ENCODE measurements around the gene TMPRSS4.

The TMPRSS4 gene

GRCh38 chr11:118133816-118134215, 56.9 kb downstream of the TMPRSS4 start:
- DNase-seq, result no peak
- no peak overlapping the region for H3K27ac ChIP-seq (ENCODE audit: insufficient read depth, low read length, poor library complexity, severe bottlenecking)
- H3K9me3 ChIP-seq (ENCODE audit: control insufficient read depth, low read length), result no peaks in the 10 kb centered on the region
- H3K27me3 ChIP-seq (replicated peaks; ENCODE audit: control insufficient read depth, insufficient read depth, low read length, poor library complexity, severe bottlenecking), result peaks cover 9% of the 10 kb centered on the region
- no peaks in the 10 kb centered on the region for H3K36me3 ChIP-seq (ENCODE audit: control insufficient read depth, insufficient read depth, low read length)
- no peaks in the 10 kb centered on the region for H3K4me1 ChIP-seq (ENCODE audit: control insufficient read depth, insufficient read depth, low read length, poor library complexity, severe bottlenecking)
- no peak overlapping the region for H3K4me3 ChIP-seq (ENCODE audit: insufficient read depth, low read depth, low read length, poor library complexity, severe bottlenecking)

- Histone ChIP-seq H3K4me1 (ENCODE audit: control insufficient read depth, insufficient read depth, low read length, poor library complexity, severe bottlenecking) (no peaks in the 10 kb centered on the region), H3K9me3 (ENCODE audit: control insufficient read depth, low read length) (no peaks in the 10 kb centered on the region), H3K4me3 (ENCODE audit: insufficient read depth, low read depth, low read length, poor library complexity, severe bottlenecking) (no peak overlapping the region), H3K36me3 (ENCODE audit: control insufficient read depth, insufficient read depth, low read length) (no peaks in the 10 kb centered on the region), H3K27me3 (replicated peaks; ENCODE audit: control insufficient read depth, insufficient read depth, low read length, poor library complexity, severe bottlenecking) (peaks cover 13% of the 10 kb centered on the region), H3K27ac (ENCODE audit: insufficient read depth, low read length, poor library complexity, severe bottlenecking) (no peak overlapping the region)
- no peak for DNase-seq
Observed at GRCh38 chr11:118135051-118135795, 58.3 kb downstream of the TMPRSS4 start.

- Histone ChIP-seq H3K4me3 (ENCODE audit: insufficient read depth, low read depth, low read length, poor library complexity, severe bottlenecking) (no peak overlapping the region), H3K9me3 (ENCODE audit: control insufficient read depth, low read length) (no peaks in the 10 kb centered on the region), H3K27me3 (replicated peaks; ENCODE audit: control insufficient read depth, insufficient read depth, low read length, poor library complexity, severe bottlenecking) (peaks cover 17% of the 10 kb centered on the region), H3K27ac (ENCODE audit: insufficient read depth, low read length, poor library complexity, severe bottlenecking) (no peak overlapping the region), H3K4me1 (ENCODE audit: control insufficient read depth, insufficient read depth, low read length, poor library complexity, severe bottlenecking) (no peaks in the 10 kb centered on the region), H3K36me3 (ENCODE audit: control insufficient read depth, insufficient read depth, low read length) (no peaks in the 10 kb centered on the region)
- no peak for DNase-seq
Observed at GRCh38 chr11:118135796-118136165, 58.9 kb downstream of the TMPRSS4 start.

- no peak overlapping the region for H3K4me3 ChIP-seq (ENCODE audit: insufficient read depth, low read depth, low read length, poor library complexity, severe bottlenecking)
- DNase-seq, result no peak
- no peak overlapping the region for H3K27ac ChIP-seq (ENCODE audit: insufficient read depth, low read length, poor library complexity, severe bottlenecking)
- H3K27me3 ChIP-seq (replicated peaks; ENCODE audit: control insufficient read depth, insufficient read depth, low read length, poor library complexity, severe bottlenecking), result peaks cover 17% of the 10 kb centered on the region
- no peaks in the 10 kb centered on the region for H3K9me3 ChIP-seq (ENCODE audit: control insufficient read depth, low read length)
- no peaks in the 10 kb centered on the region for H3K36me3 ChIP-seq (ENCODE audit: control insufficient read depth, insufficient read depth, low read length)
- H3K4me1 ChIP-seq (ENCODE audit: control insufficient read depth, insufficient read depth, low read length, poor library complexity, severe bottlenecking), result no peaks in the 10 kb centered on the region
Observed at GRCh38 chr11:118136341-118136740, 59.5 kb downstream of the TMPRSS4 start.

GRCh38 chr11:118136801-118137200, 59.9 kb downstream of the TMPRSS4 start:
- H3K27me3 ChIP-seq (replicated peaks; ENCODE audit: control insufficient read depth, insufficient read depth, low read length, poor library complexity, severe bottlenecking), result peaks cover 17% of the 10 kb centered on the region
- no peak overlapping the region for H3K27ac ChIP-seq (ENCODE audit: insufficient read depth, low read length, poor library complexity, severe bottlenecking)
- H3K9me3 ChIP-seq (ENCODE audit: control insufficient read depth, low read length), result no peaks in the 10 kb centered on the region
- no peaks in the 10 kb centered on the region for H3K36me3 ChIP-seq (ENCODE audit: control insufficient read depth, insufficient read depth, low read length)
- H3K4me1 ChIP-seq (ENCODE audit: control insufficient read depth, insufficient read depth, low read length, poor library complexity, severe bottlenecking), result no peaks in the 10 kb centered on the region
- DNase-seq, result no peak
- H3K4me3 ChIP-seq (ENCODE audit: insufficient read depth, low read depth, low read length, poor library complexity, severe bottlenecking), result no peak overlapping the region

- H3K27ac ChIP-seq (ENCODE audit: insufficient read depth, low read length, poor library complexity, severe bottlenecking), result no peak overlapping the region
- H3K27me3 ChIP-seq (replicated peaks; ENCODE audit: control insufficient read depth, insufficient read depth, low read length, poor library complexity, severe bottlenecking), result peaks cover 20% of the 10 kb centered on the region
- no peaks in the 10 kb centered on the region for H3K36me3 ChIP-seq (ENCODE audit: control insufficient read depth, insufficient read depth, low read length)
- no peaks in the 10 kb centered on the region for H3K4me1 ChIP-seq (ENCODE audit: control insufficient read depth, insufficient read depth, low read length, poor library complexity, severe bottlenecking)
- DNase-seq, result no peak
- no peaks in the 10 kb centered on the region for H3K9me3 ChIP-seq (ENCODE audit: control insufficient read depth, low read length)
- H3K4me3 ChIP-seq (ENCODE audit: insufficient read depth, low read depth, low read length, poor library complexity, severe bottlenecking), result no peak overlapping the region
Observed at GRCh38 chr11:118138839-118139420, 62.1 kb downstream of the TMPRSS4 start.

- Histone ChIP-seq H3K27ac (ENCODE audit: insufficient read depth, low read length, poor library complexity, severe bottlenecking) (no peak overlapping the region), H3K9me3 (ENCODE audit: control insufficient read depth, low read length) (no peaks in the 10 kb centered on the region), H3K4me3 (ENCODE audit: insufficient read depth, low read depth, low read length, poor library complexity, severe bottlenecking) (no peak overlapping the region), H3K4me1 (ENCODE audit: control insufficient read depth, insufficient read depth, low read length, poor library complexity, severe bottlenecking) (no peaks in the 10 kb centered on the region), H3K36me3 (ENCODE audit: control insufficient read depth, insufficient read depth, low read length) (no peaks in the 10 kb centered on the region), H3K27me3 (replicated peaks; ENCODE audit: control insufficient read depth, insufficient read depth, low read length, poor library complexity, severe bottlenecking) (peaks cover 21% of the 10 kb centered on the region)
- DNase-seq, result no peak
Observed at GRCh38 chr11:118139578-118139977, 62.7 kb downstream of the TMPRSS4 start.

- H3K9me3 ChIP-seq (ENCODE audit: control insufficient read depth, low read length), result no peaks in the 10 kb centered on the region
- H3K27ac ChIP-seq (ENCODE audit: insufficient read depth, low read length, poor library complexity, severe bottlenecking), result no peak overlapping the region
- no peak overlapping the region for H3K4me3 ChIP-seq (ENCODE audit: insufficient read depth, low read depth, low read length, poor library complexity, severe bottlenecking)
- no peaks in the 10 kb centered on the region for H3K36me3 ChIP-seq (ENCODE audit: control insufficient read depth, insufficient read depth, low read length)
- peaks cover 24% of the 10 kb centered on the region for H3K27me3 ChIP-seq (replicated peaks; ENCODE audit: control insufficient read depth, insufficient read depth, low read length, poor library complexity, severe bottlenecking)
- peaks cover 7% of the 10 kb centered on the region for H3K4me1 ChIP-seq (ENCODE audit: control insufficient read depth, insufficient read depth, low read length, poor library complexity, severe bottlenecking)
- no peak for DNase-seq
Observed at GRCh38 chr11:118142081-118142480, 65.2 kb downstream of the TMPRSS4 start.

GRCh38 chr11:118142809-118143208, 65.9 kb downstream of the TMPRSS4 start:
- Histone ChIP-seq H3K27me3 (replicated peaks; ENCODE audit: control insufficient read depth, insufficient read depth, low read length, poor library complexity, severe bottlenecking) (peaks cover 22% of the 10 kb centered on the region), H3K4me1 (ENCODE audit: control insufficient read depth, insufficient read depth, low read length, poor library complexity, severe bottlenecking) (peaks cover 7% of the 10 kb centered on the region), H3K27ac (ENCODE audit: insufficient read depth, low read length, poor library complexity, severe bottlenecking) (no peak overlapping the region), H3K4me3 (ENCODE audit: insufficient read depth, low read depth, low read length, poor library complexity, severe bottlenecking) (no peak overlapping the region), H3K36me3 (ENCODE audit: control insufficient read depth, insufficient read depth, low read length) (no peaks in the 10 kb centered on the region), H3K9me3 (ENCODE audit: control insufficient read depth, low read length) (no peaks in the 10 kb centered on the region)
- no peak for DNase-seq

GRCh38 chr11:118143661-118144185, 66.8 kb downstream of the TMPRSS4 start:
- Histone ChIP-seq H3K4me3 (ENCODE audit: insufficient read depth, low read depth, low read length, poor library complexity, severe bottlenecking) (no peak overlapping the region), H3K27me3 (replicated peaks; ENCODE audit: control insufficient read depth, insufficient read depth, low read length, poor library complexity, severe bottlenecking) (peaks cover 20% of the 10 kb centered on the region)

More at GRCh38 chr11:118143661-118144185, 66.8 kb downstream of the TMPRSS4 start:
- Histone ChIP-seq H3K9me3 (ENCODE audit: control insufficient read depth, low read length) (no peaks in the 10 kb centered on the region), H3K4me1 (ENCODE audit: control insufficient read depth, insufficient read depth, low read length, poor library complexity, severe bottlenecking) (peaks cover 7% of the 10 kb centered on the region), H3K36me3 (ENCODE audit: control insufficient read depth, insufficient read depth, low read length) (no peaks in the 10 kb centered on the region), H3K27ac (ENCODE audit: insufficient read depth, low read length, poor library complexity, severe bottlenecking) (no peak overlapping the region)
- no peak for DNase-seq
